ENCODE measurements around the gene LMF2. TPM values are rescaled to one million over a fixed set of nuclear protein-coding genes. Genes with fewer than 3 reads are reported as not detected.

LMF2 gene
- total and polyA plus RNA-seq, 2 donors = 21.4 to 61.3 TPM

GRCh38 chr22:50482107-50483074 is 25.1 kb downstream of the LMF2 start:
- 53% methylated on average over 35 of the region's 35 CpGs for WGBS
- Histone ChIP-seq H3K36me3 (ENCODE audit: insufficient read depth) (no peaks in the 10 kb centered on the region), H3K4me1 (ENCODE audit: insufficient read depth) (no peaks in the 10 kb centered on the region), H3K4me3 (ENCODE audit: low read depth, low read length) (no peak overlapping the region), H3K27ac (ENCODE audit: low read depth) (no peak overlapping the region)
- DNase-seq (ENCODE audit: extremely low spot score) = no peak

- Histone ChIP-seq H3K4me3 (ENCODE audit: low read depth, low read length) (peak within 1 kb of the TSS; percentile 44), H3K27ac (ENCODE audit: low read depth) (no peak within 1 kb of the TSS), H3K36me3 (ENCODE audit: insufficient read depth) (no peaks in the 10 kb centered on the region), H3K4me1 (ENCODE audit: insufficient read depth) (no peaks in the 10 kb centered on the region)
- 2% methylated on average over 70 of the region's 70 CpGs for WGBS
- no peak for DNase-seq (ENCODE audit: extremely low spot score)
Measured at GRCh38 chr22:50481440-50482106, 25.9 kb downstream of the LMF2 start, which contains the start of gene ADM2. Gene ADM2 (plus strand): TSS chr22:50481543. CDS start chr22:50481848, 305 bp downstream.

- H3K4me3 ChIP-seq (ENCODE audit: low read depth, low read length) = peak overlapping the region; percentile 44
- H3K36me3 ChIP-seq (ENCODE audit: insufficient read depth) = no peaks in the 10 kb centered on the region
- H3K27ac ChIP-seq (ENCODE audit: low read depth) = no peak overlapping the region
- DNase-seq (ENCODE audit: extremely low spot score) = no peak
- H3K4me1 ChIP-seq (ENCODE audit: insufficient read depth) = no peaks in the 10 kb centered on the region
- 3% methylated on average over 45 of the region's 45 CpGs for WGBS
Measured at GRCh38 chr22:50481045-50481439, 26.5 kb downstream of the LMF2 start.

- H3K27ac ChIP-seq (ENCODE audit: low read depth) = no peak overlapping the region
- H3K4me3 ChIP-seq (ENCODE audit: low read depth, low read length) = no peak overlapping the region
- H3K4me1 ChIP-seq (ENCODE audit: insufficient read depth) = no peaks in the 10 kb centered on the region
- no peak for DNase-seq (ENCODE audit: extremely low spot score)
- no peaks in the 10 kb centered on the region for H3K36me3 ChIP-seq (ENCODE audit: insufficient read depth)
- WGBS = 69% methylated on average over 11 of the region's 11 CpGs
Measured at GRCh38 chr22:50479721-50480120, 27.8 kb downstream of the LMF2 start.

- Histone ChIP-seq H3K36me3 (ENCODE audit: insufficient read depth) (no peaks in the 10 kb centered on the region), H3K27ac (ENCODE audit: low read depth) (no peak overlapping the region), H3K4me3 (ENCODE audit: low read depth, low read length) (no peak overlapping the region), H3K4me1 (ENCODE audit: insufficient read depth) (no peaks in the 10 kb centered on the region)
- 88% methylated on average over 12 of the region's 12 CpGs for WGBS
- no peak for DNase-seq (ENCODE audit: extremely low spot score)
Measured at GRCh38 chr22:50477923-50478322, 29.6 kb downstream of the LMF2 start.

- Histone ChIP-seq H3K36me3 (ENCODE audit: insufficient read depth) (no peaks in the 10 kb centered on the region), H3K4me1 (ENCODE audit: insufficient read depth) (no peaks in the 10 kb centered on the region), H3K4me3 (ENCODE audit: low read depth, low read length) (no peak overlapping the region), H3K27ac (ENCODE audit: low read depth) (no peak overlapping the region)
- WGBS = 76% methylated on average over 7 of the region's 7 CpGs
- no peak for DNase-seq (ENCODE audit: extremely low spot score)
Measured at GRCh38 chr22:50476868-50477267, 30.6 kb downstream of the LMF2 start.

GRCh38 chr22:50475652-50476002 is 31.9 kb downstream of the LMF2 start:
- no peak overlapping the region for H3K4me3 ChIP-seq (ENCODE audit: low read depth, low read length)
- no peak overlapping the region for H3K27ac ChIP-seq (ENCODE audit: low read depth)
- 91% methylated on average over 6 of the region's 6 CpGs for WGBS
- H3K36me3 ChIP-seq (ENCODE audit: insufficient read depth) = no peaks in the 10 kb centered on the region
- H3K4me1 ChIP-seq (ENCODE audit: insufficient read depth) = peaks cover 4% of the 10 kb centered on the region
- no peak for DNase-seq (ENCODE audit: extremely low spot score)

- DNase-seq (ENCODE audit: extremely low spot score) = peak; percentile 56
- Histone ChIP-seq H3K36me3 (ENCODE audit: insufficient read depth) (no peaks in the 10 kb centered on the region), H3K27ac (ENCODE audit: low read depth) (peak within 1 kb of the TSS; percentile 77), H3K4me1 (ENCODE audit: insufficient read depth) (peaks cover 6% of the 10 kb centered on the region), H3K4me3 (ENCODE audit: low read depth, low read length) (peak within 1 kb of the TSS; percentile 94)
- WGBS = 2% methylated on average over 97 of the region's 97 CpGs
Measured at GRCh38 chr22:50474710-50475651, 32.5 kb downstream of the LMF2 start, which contains the start of gene SBF1. Gene SBF1 (minus strand): TSS chr22:50475035. CDS start chr22:50474840, 195 bp downstream.

- Histone ChIP-seq H3K4me3 (ENCODE audit: low read depth, low read length) (peak overlapping the region; percentile 94), H3K4me1 (ENCODE audit: insufficient read depth) (peaks cover 6% of the 10 kb centered on the region), H3K27ac (ENCODE audit: low read depth) (no peak overlapping the region), H3K36me3 (ENCODE audit: insufficient read depth) (no peaks in the 10 kb centered on the region)
- WGBS = 5% methylated on average over 62 of the region's 62 CpGs
- no peak for DNase-seq (ENCODE audit: extremely low spot score)
Measured at GRCh38 chr22:50473855-50474671, 33.4 kb downstream of the LMF2 start.

- no peak for DNase-seq (ENCODE audit: extremely low spot score)
- peaks cover 6% of the 10 kb centered on the region for H3K4me1 ChIP-seq (ENCODE audit: insufficient read depth)
- H3K4me3 ChIP-seq (ENCODE audit: low read depth, low read length) = no peak overlapping the region
- 80% methylated on average over 6 of the region's 6 CpGs for WGBS
- H3K27ac ChIP-seq (ENCODE audit: low read depth) = no peak overlapping the region
- no peaks in the 10 kb centered on the region for H3K36me3 ChIP-seq (ENCODE audit: insufficient read depth)
Measured at GRCh38 chr22:50473088-50473487, 34.4 kb downstream of the LMF2 start.

- Histone ChIP-seq H3K4me3 (ENCODE audit: low read depth, low read length) (no peak overlapping the region), H3K36me3 (ENCODE audit: insufficient read depth) (no peaks in the 10 kb centered on the region), H3K27ac (ENCODE audit: low read depth) (no peak overlapping the region), H3K4me1 (ENCODE audit: insufficient read depth) (peaks cover 6% of the 10 kb centered on the region)
- 83% methylated on average over 5 of the region's 5 CpGs for WGBS
- no peak for DNase-seq (ENCODE audit: extremely low spot score)
Measured at GRCh38 chr22:50471962-50472361, 35.5 kb downstream of the LMF2 start.

GRCh38 chr22:50471197-50471847 is 36.2 kb downstream of the LMF2 start:
- Histone ChIP-seq H3K4me3 (ENCODE audit: low read depth, low read length) (no peak overlapping the region), H3K27ac (ENCODE audit: low read depth) (no peak overlapping the region), H3K4me1 (ENCODE audit: insufficient read depth) (peaks cover 6% of the 10 kb centered on the region), H3K36me3 (ENCODE audit: insufficient read depth) (no peaks in the 10 kb centered on the region)
- DNase-seq (ENCODE audit: extremely low spot score) = no peak
- WGBS = 83% methylated on average over 21 of the region's 21 CpGs

All from urinary bladder (tissue), 4 donors.